ENCODE data around the gene KCTD20.

- TF ChIP-seq YY1 (IDR thresholded peaks at IDR 0.05; ENCODE audit: insufficient read depth, insufficient read length) (no peak), ZNF274 (IDR thresholded peaks at IDR 0.05; ENCODE audit: low read depth, low read length) (no peak), SUZ12 (IDR thresholded peaks at IDR 0.05; ENCODE audit: extremely low read depth, insufficient read depth, insufficient read length) (no peak)
These were observed 58.9 kb downstream of the KCTD20 start for GRCh38 chr6:36501686-36502085.

Measured in NT2/D1 (cell line).